AG08395 (cell line): ENCODE results near the gene KCNQ4.

Experiments used
- DNase-seq: peaks from one replicate; pipeline ENCODE4 v3.0.0; 2012; ENCODE audit warnings: mixed read lengths, low spot score

Gene KCNQ4

GRCh38 chr1:40755067-40755466 lies 28.5 kb upstream of the KCNQ4 start:
- no peak for DNase-seq

DNA sequence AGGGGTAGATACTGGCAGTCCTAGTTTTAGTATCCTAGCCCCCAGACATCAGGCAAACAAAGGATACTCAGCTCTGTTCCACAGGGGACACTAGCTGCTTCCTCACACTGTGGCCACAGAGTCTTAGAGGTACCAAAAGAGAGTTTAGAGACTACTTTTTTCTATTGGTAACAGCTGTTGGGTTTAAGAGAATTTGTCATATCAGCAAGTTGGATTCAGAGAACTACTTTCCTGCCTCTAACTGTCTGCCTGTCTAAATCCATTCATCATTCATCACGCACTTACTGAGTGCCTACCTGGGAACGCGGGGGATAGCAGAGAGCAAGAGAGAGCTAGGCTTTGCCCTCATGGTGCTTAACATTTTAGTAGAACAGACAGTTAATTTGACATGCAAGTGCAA lies 27.1 kb upstream of the KCNQ4 start:
- no peak for DNase-seq

- no peak for DNase-seq
Observed at GRCh38 chr1:40757084-40757483, 26.5 kb upstream of the KCNQ4 start.

- DNase-seq: no peak
Observed at GRCh38 chr1:40758004-40758403, 25.6 kb upstream of the KCNQ4 start.

DNA sequence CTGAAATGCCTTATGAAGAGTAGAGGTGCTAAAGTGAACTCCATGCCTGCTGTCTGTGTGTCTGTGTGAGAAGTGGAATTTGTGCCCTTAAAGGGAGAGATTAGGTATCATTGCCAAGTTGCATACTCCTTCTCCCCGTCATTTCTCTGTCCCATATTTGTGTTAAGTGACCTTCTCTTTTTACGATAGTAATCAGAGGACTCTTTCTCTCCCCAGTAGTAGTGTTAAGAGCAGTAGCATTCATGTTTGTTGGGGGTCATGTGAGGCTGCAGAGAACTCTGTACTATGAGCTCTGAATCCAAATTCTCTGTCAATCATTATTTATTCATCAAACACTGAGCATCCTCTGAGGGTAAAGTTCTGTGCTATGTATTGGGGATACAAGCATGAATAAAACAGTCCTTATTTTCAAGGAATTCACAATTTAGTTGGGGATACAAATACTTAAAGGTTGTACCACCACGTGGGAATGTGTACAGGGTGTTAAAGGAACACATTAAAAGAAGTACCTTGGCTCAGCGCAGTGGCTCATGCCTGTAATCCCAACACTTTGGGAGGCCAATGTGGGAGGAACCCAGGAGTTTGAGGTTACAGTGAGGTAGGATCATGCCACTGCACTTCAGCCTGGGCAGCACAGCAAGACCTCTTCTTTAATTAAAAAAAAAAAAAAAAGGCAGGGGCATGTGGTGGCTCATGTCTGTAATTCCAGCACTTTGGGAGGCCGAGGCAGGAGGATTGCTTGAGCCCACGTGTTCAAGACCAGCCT lies 24.8 kb upstream of the KCNQ4 start:
- DNase-seq: no peak

- DNase-seq: no peak
Observed at GRCh38 chr1:40760984-40761383, 22.6 kb upstream of the KCNQ4 start.

DNA sequence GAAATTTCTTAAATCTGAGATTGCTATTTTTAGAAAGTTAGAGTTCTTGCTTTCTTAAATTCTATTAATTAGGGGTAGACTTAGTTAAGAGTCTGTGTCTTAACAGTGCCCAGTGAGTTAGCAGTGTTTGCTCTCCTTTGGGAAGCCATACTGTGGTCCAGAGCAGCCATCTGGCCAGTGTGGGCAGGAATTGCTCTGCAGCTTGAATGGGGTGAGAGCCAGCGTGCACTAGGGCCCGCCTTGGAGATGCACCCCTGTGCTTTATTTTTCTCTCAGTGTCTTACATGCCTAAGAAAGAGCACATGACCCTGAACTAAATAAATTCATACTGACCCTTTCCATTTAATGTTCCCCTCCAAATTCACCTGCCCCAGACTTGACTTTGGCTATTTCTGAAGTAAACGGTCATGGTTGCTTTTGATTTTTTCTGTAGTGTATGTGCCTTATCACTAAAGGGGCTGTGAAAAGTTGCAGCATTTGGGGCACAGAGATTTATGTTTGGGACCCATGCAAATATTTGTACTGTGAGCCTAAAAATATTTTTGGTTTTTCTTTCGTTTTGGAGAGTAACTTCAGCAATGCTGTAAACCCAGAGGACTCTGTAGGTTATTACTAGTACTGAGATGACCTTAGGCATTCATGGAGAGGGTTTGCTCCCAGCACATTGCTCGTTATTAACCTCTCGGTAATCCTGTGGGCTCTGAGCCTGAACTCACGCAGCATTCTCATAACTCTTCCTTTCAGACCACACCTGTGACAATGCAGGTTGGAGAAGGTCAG lies 21.3 kb upstream of the KCNQ4 start:
- DNase-seq: no peak

GRCh38 chr1:40763742-40764532 lies 19.6 kb upstream of the KCNQ4 start:
- no peak for DNase-seq

- DNase-seq: no peak
Observed at GRCh38 chr1:40764981-40765380, 18.6 kb upstream of the KCNQ4 start.

GRCh38 chr1:40766017-40766416 lies 17.6 kb upstream of the KCNQ4 start:
- DNase-seq: no peak

DNA sequence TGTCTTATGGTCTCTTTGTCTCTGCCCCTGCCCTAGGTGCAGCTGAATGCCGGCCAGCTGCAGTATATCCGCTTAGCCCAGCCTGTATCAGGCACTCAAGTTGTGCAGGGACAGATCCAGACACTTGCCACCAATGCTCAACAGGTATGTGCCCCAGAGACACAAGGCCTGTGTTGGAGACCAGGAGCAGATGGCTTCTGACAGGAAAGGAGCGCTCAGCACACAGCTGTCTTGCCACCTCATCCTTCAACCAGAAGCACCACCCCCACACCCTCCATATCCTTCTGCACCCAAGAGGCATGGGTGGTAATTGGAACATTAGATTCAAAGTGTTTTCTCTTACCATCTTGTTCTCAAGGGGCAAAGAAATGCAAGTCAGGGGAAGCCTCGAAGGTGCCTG lies 17.0 kb upstream of the KCNQ4 start:
- no peak for DNase-seq

DNA sequence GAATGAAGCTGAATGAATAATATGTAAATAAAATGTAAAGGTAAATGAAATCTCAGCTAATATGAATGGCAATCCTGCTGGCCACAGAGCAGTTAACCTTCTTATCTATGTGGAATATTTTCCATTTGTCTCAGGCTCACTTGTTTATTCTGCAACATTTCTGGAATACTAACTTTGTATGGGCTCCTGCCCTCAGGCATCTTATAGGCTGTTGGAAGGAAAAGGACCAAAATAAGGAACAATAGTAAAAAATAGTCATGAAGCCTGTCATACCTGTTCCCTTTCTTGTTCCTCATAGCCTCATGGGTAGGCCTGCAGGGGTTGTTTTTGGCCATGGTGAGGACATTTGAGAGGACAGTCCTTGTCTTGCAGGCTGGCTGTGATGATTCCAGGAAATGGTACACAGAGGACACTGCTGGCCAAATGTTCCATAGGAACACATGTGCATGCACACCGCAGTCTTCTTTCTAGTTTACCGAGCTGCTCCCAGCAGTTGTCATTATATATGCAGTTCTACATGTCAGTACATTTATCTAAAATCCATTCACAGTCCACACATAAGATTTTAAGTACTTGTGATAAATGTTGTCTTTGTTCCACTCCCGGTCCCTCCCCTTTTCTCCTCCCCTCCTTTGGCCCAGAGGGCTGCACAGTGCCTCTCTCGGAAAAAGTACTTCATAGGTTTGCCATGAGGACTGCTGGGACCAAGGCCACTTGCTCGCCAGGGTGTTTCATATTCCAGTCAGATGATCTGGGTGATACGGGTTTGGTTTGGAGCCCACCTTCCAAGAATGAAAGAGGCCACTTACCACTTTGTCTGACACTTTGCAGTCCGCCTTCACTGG lies 15.2 kb upstream of the KCNQ4 start:
- DNase-seq: no peak

GRCh38 chr1:40769815-40770214 lies 13.8 kb upstream of the KCNQ4 start:
- DNase-seq: no peak

DNA sequence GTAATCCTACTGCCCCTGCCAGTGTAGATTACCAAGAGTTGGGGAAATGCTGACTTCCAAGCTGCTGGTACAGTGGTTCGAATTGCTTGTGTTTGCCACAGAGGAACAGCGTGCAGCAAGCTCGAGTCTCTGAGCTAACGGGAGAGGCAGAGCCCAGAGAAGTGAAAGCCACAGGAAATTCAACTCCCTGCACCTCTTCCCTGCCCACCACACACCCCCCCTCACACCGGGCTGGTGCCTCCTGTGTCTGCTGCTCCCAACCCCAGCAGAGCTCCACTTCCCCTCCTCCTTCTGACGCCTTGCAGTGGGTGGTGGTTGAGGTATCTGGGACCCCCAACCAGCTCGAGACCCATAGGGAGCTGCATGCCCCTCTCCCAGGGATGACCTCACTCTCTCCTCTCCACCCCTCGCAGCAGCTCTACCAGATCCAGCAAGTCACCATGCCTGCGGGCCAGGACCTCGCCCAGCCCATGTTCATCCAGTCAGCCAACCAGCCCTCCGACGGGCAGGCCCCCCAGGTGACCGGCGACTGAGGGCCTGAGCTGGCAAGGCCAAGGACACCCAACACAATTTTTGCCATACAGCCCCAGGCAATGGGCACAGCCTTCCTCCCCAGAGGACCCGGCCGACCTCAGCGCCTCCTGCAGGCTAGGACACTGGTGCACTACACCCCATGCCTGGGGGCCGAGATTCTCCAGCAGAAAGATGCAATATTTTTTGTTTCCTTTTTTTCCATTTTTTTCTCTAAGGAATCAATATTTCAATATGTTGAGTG lies 13.1 kb upstream of the KCNQ4 start:
- DNase-seq: no peak

- no peak for DNase-seq
Observed at GRCh38 chr1:40772146-40772955, 11.2 kb upstream of the KCNQ4 start.

DNA sequence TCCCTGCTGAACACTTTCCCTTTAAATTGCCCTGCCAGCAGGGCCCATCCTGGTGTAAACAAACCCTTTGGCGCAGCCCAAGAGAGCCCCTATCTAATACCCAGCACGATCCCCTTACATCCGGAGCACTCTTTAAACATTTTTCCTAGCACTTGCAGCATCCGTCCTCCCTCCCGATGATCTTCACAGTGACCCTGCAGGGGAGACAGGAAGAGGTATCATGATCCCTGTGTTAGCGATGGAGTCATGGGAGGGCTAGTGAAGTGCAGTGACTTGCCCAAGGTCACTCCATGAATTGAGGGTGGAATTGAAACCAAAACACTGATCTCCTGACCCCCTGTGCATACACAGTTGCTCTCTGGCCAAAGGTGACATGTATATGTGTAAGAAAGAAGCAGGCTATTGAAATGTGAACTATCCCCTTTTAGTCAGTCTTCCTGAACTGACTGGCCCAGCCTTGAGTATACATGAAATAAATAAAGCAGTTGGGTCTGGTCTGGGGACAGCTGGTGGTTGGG lies 9.8 kb upstream of the KCNQ4 start:
- no peak for DNase-seq

- no peak for DNase-seq
Observed at GRCh38 chr1:40774266-40774998, 9.2 kb upstream of the KCNQ4 start.

GRCh38 chr1:40776236-40777072 lies 7.1 kb upstream of the KCNQ4 start:
- DNase-seq: no peak
